Measurements from ENCODE around the gene SETD3. TPM values are rescaled to one million over a fixed set of nuclear protein-coding genes. Genes with fewer than 3 reads are reported as not detected.

Gene SETD3
- total RNA-seq, 1 experiment from 2014 or later = 51.5 TPM

GRCh38 chr14:99460793-99461192, 19.9 kb downstream of the SETD3 start:
- peaks cover 6% of the 10 kb centered on the region for H3K36me3 Mint-ChIP-seq (ENCODE audit: insufficient read depth, unreplicated experiment)
- CTCF ChIA-PET = no interaction called here
- H3K4me1 Mint-ChIP-seq (ENCODE audit: low read depth, unreplicated experiment) = peaks cover 21% of the 10 kb centered on the region
- intact Hi-C loops (cut with micrococcal nuclease; ENCODE audit: unreplicated experiment) = no loop called here
- no peak for DNase-seq
- H3K27me3 Mint-ChIP-seq (ENCODE audit: unreplicated experiment) = no peaks in the 10 kb centered on the region
- H3K4me3 Mint-ChIP-seq (ENCODE audit: low read depth, unreplicated experiment) = no peak overlapping the region
- no TSS peak for BruUV-seq (replicated peaks)
- no peak for TF ChIP-seq CTCF (IDR thresholded peaks at IDR 0.05; ENCODE audit: unreplicated experiment)
- no peaks in the 10 kb centered on the region for H3K9me3 Mint-ChIP-seq (ENCODE audit: low read depth, unreplicated experiment)
- H3K27ac Mint-ChIP-seq (ENCODE audit: unreplicated experiment) = no peak overlapping the region

- no peak for DNase-seq
- H3K36me3 Mint-ChIP-seq (ENCODE audit: insufficient read depth, unreplicated experiment) = peaks cover 6% of the 10 kb centered on the region
- no peak overlapping the region for H3K4me3 Mint-ChIP-seq (ENCODE audit: low read depth, unreplicated experiment)
- H3K4me1 Mint-ChIP-seq (ENCODE audit: low read depth, unreplicated experiment) = peaks cover 21% of the 10 kb centered on the region
- TF ChIP-seq CTCF (IDR thresholded peaks at IDR 0.05; ENCODE audit: unreplicated experiment) = no peak
- no peak overlapping the region for H3K27ac Mint-ChIP-seq (ENCODE audit: unreplicated experiment)
- CTCF ChIA-PET = no interaction called here
- no peaks in the 10 kb centered on the region for H3K27me3 Mint-ChIP-seq (ENCODE audit: unreplicated experiment)
- no TSS peak for BruUV-seq (replicated peaks)
- H3K9me3 Mint-ChIP-seq (ENCODE audit: low read depth, unreplicated experiment) = no peaks in the 10 kb centered on the region
- intact Hi-C loops (cut with micrococcal nuclease; ENCODE audit: unreplicated experiment) = no loop called here
Measured at GRCh38 chr14:99459481-99460100, 21.1 kb downstream of the SETD3 start.

GRCh38 chr14:99454246-99454645, 26.4 kb downstream of the SETD3 start:
- CTCF ChIA-PET = no interaction called here
- H3K4me1 Mint-ChIP-seq (ENCODE audit: low read depth, unreplicated experiment) = no peaks in the 10 kb centered on the region
- H3K9me3 Mint-ChIP-seq (ENCODE audit: low read depth, unreplicated experiment) = no peaks in the 10 kb centered on the region
- no peak overlapping the region for H3K27ac Mint-ChIP-seq (ENCODE audit: unreplicated experiment)
- no peaks in the 10 kb centered on the region for H3K27me3 Mint-ChIP-seq (ENCODE audit: unreplicated experiment)
- BruUV-seq (replicated peaks) = no TSS peak
- H3K4me3 Mint-ChIP-seq (ENCODE audit: low read depth, unreplicated experiment) = no peak overlapping the region
- intact Hi-C loops (cut with micrococcal nuclease; ENCODE audit: unreplicated experiment) = no loop called here
- TF ChIP-seq CTCF (IDR thresholded peaks at IDR 0.05; ENCODE audit: unreplicated experiment) = no peak
- H3K36me3 Mint-ChIP-seq (ENCODE audit: insufficient read depth, unreplicated experiment) = no peaks in the 10 kb centered on the region
- DNase-seq = no peak

GRCh38 chr14:99452968-99453367, 27.7 kb downstream of the SETD3 start:
- Mint-ChIP-seq H3K27ac (ENCODE audit: unreplicated experiment) (no peak overlapping the region), H3K36me3 (ENCODE audit: insufficient read depth, unreplicated experiment) (no peaks in the 10 kb centered on the region), H3K4me1 (ENCODE audit: low read depth, unreplicated experiment) (no peaks in the 10 kb centered on the region), H3K9me3 (ENCODE audit: low read depth, unreplicated experiment) (no peaks in the 10 kb centered on the region), H3K4me3 (ENCODE audit: low read depth, unreplicated experiment) (no peak overlapping the region), H3K27me3 (ENCODE audit: unreplicated experiment) (no peaks in the 10 kb centered on the region)
- intact Hi-C loops (cut with micrococcal nuclease; ENCODE audit: unreplicated experiment) = no loop called here
- TF ChIP-seq CTCF (IDR thresholded peaks at IDR 0.05; ENCODE audit: unreplicated experiment) = no peak
- no peak for DNase-seq
- CTCF ChIA-PET = no interaction called here
- no TSS peak for BruUV-seq (replicated peaks)
